HG03060 (cell line): ENCODE results near the gene UGT1A1.
"Not testable (repeated sequence)": the region's sequence is repeated elsewhere in the genome, so short reads cannot be mapped to it uniquely, and the experiment has no call there.

Source experiments
- ATAC-seq: cut with Tn5 transposase; IDR thresholded peaks from one replicate; pipeline ENCODE4 v1.9.1; 2021; ENCODE audit warnings: low read depth, moderate number of reproducible peaks; ENCODE audit not compliant: unreplicated experiment

Gene UGT1A1

DNA sequence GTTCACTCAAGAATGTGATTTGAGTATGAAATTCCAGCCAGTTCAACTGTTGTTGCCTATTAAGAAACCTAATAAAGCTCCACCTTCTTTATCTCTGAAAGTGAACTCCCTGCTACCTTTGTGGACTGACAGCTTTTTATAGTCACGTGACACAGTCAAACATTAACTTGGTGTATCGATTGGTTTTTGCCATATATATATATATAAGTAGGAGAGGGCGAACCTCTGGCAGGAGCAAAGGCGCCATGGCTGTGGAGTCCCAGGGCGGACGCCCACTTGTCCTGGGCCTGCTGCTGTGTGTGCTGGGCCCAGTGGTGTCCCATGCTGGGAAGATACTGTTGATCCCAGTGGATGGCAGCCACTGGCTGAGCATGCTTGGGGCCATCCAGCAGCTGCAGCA is at the start of gene UGT1A1:
Gene UGT1A1, plus strand, starts transcription at position 228 of the 400 bp plus-strand sequence. Its CDS starts 18 bp downstream, at position 246.
- ATAC-seq, result no peak

DNA sequence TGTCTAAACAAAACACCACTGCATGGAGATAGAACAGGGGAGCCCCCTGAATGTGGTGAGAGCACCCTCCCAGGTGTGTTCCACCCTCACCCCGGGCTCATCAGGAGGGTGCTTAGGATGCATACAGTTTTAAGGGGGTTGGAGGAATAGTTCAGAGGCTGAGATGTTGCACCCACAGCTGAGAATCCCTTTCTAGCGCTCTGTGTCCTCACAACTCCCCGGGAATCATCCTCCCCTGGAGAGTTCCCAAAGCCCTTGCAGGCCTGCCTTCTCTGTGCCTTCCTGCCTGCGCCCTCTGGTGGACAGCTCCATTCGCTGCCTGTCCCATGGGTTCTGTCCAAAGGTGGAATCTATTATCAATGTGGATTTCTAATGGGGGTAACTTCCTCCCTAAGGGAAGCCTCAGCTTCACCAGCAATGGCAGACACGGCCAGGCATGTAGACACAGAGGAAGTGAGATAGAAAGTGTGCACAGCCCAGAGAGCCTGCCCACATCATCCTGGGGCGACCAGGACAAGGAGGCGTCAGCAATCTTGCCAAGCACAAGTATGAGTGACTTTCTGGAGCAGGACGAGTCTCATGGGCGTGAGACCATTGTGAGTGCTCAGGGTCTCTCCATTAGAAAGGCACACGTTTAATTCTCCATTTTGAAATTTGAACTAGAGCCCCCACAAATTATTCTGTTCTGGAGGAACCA is 48.6 kb upstream of the UGT1A1 start:
- ATAC-seq, result no peak

DNA sequence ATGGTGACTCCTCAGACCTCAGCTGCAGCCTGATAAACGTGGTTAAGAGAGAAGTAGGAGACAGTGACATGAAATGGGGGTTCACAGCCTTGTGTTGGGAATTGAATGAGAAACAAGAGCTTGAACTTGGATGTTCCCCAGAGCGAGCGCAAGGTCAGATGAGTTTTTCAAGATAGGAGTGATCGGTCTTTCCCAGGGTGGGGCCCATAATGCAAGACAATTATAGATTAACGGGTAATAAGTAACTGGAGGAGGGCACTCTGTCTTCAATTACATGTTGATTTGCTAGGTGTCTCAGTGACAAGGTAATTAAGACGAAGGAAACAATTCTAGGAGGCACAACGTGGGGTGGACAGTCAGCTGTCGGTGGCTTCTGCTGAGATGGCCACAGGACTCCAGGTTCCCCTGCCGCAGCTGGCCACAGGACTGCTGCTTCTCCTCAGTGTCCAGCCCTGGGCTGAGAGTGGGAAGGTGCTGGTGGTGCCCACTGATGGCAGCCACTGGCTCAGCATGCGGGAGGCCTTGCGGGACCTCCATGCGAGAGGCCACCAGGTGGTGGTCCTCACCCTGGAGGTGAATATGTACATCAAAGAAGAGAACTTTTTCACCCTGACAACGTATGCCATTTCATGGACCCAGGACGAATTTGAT is 47.3 kb upstream of the UGT1A1 start, which contains the start of gene UGT1A5:
Gene UGT1A5, plus strand, starts transcription at position 297 of the 651 bp plus-strand sequence. Its CDS starts 85 bp downstream, at position 382.
- ATAC-seq, result no peak

DNA sequence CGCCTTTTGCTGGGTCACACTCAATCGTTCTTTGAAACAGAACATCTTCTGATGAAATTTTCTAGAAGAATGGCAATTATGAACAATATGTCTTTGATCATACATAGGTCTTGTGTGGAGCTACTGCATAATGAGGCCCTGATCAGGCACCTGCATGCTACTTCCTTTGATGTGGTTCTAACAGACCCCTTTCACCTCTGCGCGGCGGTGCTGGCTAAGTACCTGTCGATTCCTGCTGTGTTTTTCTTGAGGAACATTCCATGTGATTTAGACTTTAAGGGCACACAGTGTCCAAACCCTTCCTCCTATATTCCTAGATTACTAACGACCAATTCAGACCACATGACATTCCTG is 46.8 kb upstream of the UGT1A1 start:
- no peak for ATAC-seq

DNA sequence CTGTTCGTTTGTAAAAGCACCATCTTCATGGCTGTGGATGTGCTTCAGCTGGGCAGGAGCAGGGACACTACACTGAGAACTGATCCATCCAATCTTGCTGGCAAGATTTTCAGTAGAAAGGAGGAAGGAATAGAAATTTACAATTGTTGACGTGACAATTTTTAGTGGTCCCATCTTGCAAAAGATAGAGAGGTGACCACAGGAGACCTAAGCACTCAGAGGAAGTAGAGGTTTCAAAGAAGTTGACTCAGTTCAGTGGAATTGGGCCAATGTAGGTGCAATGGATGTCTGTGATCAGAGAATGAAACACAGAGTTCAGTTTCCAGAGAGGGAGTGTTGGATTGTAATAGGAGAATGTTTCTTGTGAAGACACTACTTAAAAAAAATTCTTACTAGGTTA is 45.9 kb upstream of the UGT1A1 start:
- ATAC-seq, result no peak

DNA sequence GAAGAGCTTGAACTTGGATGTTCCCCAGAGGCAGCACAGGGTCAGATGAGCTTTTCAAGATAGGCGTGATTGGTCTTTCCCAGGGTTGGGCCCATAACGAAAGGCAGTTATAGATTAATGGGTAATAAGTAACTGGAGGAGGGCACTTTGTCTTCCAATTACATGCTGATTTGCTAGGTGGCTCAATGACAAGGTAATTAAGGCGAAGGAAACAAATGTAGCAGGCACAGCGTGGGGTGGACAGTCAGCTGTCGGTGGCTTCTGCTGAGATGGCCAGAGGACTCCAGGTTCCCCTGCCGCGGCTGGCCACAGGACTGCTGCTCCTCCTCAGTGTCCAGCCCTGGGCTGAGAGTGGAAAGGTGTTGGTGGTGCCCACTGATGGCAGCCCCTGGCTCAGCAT is 41.5 kb upstream of the UGT1A1 start, which contains the start of gene UGT1A4:
Gene UGT1A4, plus strand, starts transcription at position 185 of the 400 bp plus-strand sequence. Its CDS starts 85 bp downstream, at position 270.
- no peak for ATAC-seq

DNA sequence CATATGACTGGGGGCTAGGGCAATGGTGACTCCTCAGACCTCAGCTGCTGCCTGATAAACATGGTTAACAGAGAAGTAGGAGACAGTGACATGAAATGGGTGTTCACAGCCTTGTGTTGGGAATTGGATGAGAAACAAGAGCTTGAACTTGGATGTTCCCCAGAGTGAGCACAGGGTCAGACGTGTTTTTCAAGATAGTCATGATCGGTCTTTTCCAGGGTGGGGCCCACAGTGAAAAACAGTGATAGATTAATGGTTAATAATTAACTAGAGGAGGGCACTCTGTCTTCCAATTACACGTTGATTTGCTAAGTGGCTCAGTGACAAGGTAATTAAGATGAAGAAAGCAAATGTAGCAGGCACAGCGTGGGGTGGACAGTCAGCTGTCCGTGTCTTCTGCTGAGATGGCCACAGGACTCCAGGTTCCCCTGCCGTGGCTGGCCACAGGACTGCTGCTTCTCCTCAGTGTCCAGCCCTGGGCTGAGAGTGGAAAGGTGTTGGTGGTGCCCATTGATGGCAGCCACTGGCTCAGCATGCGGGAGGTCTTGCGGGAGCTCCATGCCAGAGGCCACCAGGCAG is 31.3 kb upstream of the UGT1A1 start, which contains the start of gene UGT1A3:
Gene UGT1A3, plus strand, starts transcription at position 320 of the 579 bp plus-strand sequence. Its CDS starts 85 bp downstream, at position 405.
- no peak for ATAC-seq

DNA sequence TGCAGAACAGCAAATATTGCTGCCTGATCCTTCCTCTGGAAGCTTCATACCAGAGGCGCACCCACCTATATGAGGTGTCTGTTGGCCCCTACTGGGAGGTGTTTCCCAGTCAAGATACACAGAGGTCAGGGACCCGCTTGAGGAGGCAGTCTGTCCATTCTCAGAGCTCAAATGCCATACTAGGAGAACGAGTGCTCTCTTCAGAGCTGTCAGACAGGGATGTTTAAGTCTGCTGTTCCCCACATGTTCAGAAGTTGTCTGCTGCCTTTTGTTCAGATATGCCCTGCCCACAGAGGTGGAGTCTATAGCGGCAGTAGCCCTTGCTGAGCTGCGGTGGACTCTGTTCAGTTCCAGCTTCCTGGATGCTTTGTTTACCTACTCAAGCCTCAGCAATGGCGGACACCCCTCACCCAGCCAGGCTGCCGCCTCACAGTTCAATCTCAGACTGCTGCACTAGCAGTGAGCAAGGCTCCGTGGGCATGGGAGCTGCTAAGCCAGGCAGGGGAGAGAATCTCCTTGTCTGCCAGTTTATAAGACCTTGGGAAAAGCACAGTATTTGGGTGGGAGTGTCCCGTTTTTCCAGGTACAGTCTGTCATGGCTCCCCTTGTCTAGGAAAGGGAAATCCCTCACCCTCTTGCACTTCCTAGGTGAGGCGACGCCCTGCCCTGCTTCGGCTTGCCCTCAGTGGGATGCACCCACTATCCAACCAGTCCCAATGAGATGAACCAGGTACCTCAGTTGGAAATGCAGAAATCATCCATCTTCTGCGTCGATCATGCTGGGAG is 23.0 kb upstream of the UGT1A1 start:
- not testable (repeated sequence) for ATAC-seq

DNA sequence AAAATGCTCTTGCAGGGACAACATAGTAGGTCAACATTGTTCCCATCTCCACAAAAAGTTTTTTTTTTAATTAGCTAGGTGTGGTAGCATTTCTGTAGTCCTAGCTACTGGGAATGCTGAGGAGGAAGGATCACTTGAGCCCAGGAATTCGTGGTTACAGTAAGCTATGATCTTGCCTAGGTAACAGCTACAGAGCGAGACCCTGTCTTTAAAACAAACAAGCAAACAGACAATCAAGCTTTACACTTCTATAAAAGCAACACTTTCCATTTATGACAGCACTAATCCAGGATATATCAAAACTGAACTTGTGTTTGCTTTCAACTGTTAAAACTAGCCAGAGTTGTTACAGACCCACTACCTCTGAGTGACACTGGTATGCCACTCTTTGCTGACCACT is 19.2 kb upstream of the UGT1A1 start:
- ATAC-seq, result no peak

DNA sequence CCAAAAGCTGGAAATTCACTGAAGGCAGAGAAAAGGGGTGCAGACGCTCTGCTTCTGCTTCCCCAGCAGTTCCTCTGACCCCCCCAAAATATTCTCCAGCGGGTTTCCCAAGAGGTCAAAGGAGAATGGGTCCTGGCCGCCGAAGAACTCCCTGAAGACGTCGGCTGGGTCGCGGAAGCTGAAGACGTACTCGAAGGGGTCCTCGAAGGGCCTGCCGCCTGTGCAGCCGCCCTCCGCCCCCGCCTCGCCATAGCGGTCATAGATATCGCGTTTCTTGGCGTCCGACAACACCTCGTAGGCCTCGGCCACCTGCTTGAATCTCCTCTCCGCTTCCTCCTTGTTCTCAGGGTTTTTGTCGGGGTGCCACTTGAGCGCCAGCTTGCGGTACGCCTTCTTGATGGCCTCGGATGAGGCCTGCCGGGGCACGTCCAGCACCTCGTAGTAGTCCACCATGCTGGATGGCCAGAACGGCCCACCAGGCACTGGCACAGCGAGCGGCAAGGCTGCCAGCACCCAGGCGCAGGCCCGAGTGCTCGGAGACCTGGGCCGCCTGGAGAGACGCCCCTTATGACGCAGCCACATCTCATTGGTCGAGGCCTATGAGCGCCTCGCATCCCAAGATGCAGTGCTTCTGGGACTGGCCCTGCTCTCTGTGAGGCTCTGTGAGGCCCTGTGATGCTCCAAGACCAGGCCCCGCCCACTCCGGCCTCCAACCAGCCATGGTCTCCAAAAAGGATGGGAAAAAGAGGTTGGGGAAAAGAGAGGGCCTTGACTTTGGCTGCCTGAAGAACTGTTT is 16.4 kb upstream of the UGT1A1 start:
- ATAC-seq, result no peak

DNA sequence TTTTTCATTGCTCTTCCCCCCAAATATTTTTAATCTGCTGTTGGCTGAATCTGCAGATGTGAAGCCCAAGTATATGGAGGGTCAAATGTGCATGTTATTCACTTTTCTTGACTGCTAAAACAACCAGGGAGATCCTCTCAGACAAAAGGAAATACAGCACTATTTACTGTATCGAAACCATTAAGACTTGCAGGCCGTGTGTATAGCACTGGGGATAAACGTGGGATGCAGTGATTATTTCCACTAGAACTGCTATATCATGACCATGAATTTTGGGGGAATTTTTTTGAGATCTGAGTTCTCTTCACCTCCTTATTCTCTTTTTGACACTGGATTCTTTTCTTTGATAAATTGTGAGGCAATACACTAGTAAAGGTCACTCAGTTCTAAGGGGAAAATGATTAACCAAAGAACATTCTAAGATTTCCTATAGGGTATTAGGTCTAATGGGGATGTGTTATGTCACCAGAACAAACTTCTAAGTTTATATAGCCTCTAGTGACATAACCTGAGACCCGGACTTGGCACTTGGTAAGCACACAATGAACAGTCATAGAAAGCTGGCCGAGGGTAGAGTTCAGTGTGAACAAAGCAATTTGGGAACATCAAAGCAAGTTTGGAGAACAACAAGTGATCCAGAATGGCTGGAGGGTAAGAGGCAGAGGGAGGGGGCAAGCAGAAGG is 14.9 kb upstream of the UGT1A1 start:
- ATAC-seq, result no peak

DNA sequence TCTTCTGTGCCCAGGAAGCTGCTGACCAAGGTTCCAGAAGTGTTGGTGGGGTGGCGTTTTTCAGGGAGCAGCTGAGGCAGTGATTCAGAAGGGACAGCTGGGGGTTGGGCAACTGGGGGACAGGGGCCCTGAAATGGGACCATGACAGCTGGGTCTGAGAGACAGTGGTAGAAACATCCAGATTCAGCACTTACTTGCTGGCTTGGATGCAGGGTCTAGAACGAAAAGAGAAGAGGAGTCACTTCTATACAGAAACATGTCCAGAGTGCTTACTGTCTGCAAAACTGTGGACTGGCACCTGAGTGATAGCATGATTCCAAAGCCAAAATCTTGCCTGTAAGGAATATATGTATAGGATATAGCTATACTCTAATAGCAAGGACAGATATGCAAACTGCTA is 14.2 kb upstream of the UGT1A1 start:
- not testable (repeated sequence) for ATAC-seq

DNA sequence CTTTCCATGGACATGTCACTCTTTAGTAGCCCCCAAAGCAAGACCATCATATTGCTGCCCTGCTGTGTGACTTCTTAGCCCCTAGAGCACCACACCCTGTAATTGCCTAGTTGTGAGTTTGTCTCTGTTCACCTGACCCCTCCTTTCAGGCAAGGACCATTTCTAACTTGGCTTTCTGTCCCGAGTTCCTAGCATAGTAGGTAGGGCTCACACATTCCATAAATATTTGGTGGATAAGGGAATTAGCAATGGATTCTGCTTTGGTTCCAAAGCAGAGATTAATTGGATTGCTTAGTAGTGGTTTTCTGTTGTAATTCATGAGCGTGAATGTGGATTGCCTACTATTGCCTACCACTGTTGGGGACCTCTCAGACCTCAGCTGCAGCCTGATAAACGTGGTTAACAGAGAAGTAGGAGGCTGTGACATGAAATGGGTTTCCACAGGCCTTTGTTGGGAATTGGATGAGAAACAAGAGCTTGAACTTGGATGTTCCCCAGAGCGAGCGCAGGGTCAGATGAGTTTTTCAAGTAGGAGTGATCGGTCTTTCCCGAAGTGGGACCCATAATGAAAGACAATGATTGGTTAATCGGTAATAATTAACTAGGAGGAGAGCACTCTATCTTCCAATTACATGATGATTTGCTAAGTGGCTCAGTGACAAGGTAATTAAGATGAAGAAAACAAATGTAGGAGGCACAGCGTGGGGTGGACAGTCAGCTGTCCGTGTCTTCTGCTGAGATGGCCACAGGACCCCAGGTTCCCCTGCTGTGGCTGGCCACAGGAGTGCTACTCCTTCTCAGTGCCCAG is 13.4 kb upstream of the UGT1A1 start:
- ATAC-seq, result no peak

DNA sequence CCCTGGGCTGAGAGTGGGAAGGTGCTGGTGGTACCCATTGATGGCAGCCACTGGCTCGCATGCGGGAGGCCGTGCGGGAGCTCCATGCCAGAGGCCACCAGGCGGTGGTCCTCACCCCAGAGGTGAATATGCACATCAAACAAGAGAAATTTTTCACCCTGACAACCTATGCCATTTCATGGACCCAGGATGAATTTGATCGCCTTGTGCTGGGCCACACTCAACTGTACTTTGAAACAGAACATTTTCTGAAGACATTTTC is 12.9 kb upstream of the UGT1A1 start:
- ATAC-seq, result no peak

DNA sequence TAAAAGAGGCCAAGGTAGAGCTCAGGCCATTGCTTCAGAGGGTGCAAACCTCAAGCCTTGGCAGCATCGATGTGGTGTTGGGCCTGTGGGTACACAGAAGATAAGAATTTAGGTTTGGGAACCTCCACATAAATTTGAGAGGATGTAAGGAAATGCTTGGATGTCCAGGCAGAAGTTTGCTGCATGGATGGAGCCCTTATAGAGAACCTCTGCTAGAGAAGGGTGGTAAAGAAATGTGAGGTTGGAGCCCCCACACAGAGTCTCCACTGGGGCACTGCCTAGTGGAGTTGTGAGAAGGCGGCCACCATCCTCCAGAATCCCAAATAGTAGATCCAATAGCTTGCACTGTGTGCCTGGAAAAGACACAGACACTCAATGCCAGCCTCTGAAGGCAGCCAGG is 9.4 kb upstream of the UGT1A1 start:
- not testable (repeated sequence) for ATAC-seq

DNA sequence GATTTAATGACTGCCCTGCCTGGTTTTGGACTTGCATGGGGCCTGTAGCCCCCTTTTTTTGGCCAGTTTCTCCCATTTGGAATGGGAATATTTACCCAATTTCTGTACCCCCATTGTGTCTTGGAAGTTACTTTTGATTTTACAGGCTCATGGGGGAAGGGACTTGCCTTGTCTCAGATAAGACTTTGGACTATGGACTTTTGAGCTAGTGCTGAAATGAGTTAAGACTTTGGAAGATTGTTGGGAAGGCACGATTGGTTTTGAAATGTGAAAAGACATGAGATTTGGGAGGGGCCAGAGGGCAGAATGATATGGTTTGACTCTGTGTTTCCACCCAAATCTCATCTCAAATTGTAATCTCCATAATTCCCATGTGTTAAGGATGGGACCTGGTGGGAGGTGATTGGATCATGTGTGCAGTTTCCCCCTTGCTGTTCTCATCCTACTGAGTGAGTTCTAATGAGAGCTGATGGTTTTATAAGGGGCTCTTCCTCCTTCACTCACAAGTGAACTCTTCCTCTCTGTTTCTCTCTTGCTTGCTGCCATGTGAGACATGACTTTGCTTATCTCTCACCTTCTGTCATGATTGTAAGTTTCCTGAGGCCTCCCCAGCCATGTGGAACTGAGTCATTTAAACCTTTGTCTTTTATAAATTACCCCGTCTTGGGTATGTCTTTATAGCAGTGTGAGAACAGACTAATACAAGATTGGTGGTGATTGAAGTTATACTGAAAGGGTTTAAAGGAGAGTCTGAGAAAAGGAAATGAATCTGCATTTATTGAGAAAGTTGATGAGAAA is 8.7 kb upstream of the UGT1A1 start:
- not testable (repeated sequence) for ATAC-seq

DNA sequence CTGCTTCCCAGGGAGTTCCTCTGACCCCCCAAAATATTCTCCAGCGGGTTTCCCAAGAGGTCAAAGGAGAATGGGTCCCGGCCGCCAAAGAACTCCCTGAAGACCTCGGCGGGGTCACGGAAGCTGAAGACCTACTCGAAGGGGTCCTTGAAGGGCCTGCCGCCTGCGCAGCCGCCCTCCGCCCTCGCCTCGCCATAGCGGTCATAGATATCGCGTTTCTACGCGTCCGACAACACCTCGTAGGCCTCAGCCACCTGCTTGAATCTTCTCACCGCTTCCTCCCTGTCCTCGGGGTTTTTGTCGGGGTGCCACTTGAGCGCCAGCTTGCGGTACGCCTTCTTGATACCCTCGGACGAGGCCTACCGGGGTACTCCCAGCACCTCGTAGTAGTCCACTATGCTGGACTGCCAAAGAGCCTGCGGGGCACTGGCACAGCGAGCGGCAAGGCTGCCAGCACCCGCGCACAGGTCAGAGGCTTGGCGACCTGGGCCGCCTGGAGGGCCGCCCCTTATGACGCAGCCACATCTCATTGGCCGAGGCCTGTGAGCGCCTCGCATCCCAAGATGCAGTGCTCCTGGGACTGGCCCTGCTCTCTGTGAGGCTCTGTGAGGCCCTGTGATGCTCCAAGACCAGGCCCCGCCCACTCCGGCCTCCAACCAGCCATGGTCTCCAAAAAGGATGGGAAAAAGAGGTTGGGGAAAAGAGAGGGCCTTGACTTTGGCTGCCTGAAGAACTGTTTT is 5.0 kb upstream of the UGT1A1 start:
- no peak for ATAC-seq
